GM21360 (cell line): ENCODE results near the gene MTA3.
"Not testable (repeated sequence)": the region's sequence is repeated elsewhere in the genome, so short reads cannot be mapped to it uniquely, and the experiment has no call there.

Experiments
- ATAC-seq: cut with Tn5 transposase; IDR thresholded peaks from one replicate; pipeline ENCODE4 v1.9.1; 2021; ENCODE audit warnings: mild to moderate bottlenecking, moderate library complexity; ENCODE audit not compliant: unreplicated experiment

The MTA3 gene

GRCh38 chr2:42725657-42726056, 157.2 kb downstream of the MTA3 start:
- no peak for ATAC-seq

GRCh38 chr2:42726680-42727079, 158.2 kb downstream of the MTA3 start:
- no peak for ATAC-seq

- not testable (repeated sequence) for ATAC-seq
Observed at GRCh38 chr2:42731316-42731715, 162.9 kb downstream of the MTA3 start.

GRCh38 chr2:42733852-42734251, 165.4 kb downstream of the MTA3 start:
- no peak for ATAC-seq

- ATAC-seq, result no peak
Observed at GRCh38 chr2:42736598-42737322, 168.3 kb downstream of the MTA3 start.

GRCh38 chr2:42741140-42741539, 172.7 kb downstream of the MTA3 start:
- no peak for ATAC-seq

- ATAC-seq, result no peak
Observed at GRCh38 chr2:42742740-42743658, 174.6 kb downstream of the MTA3 start.

- no peak for ATAC-seq
Observed at GRCh38 chr2:42743659-42743990, 175.2 kb downstream of the MTA3 start.

GRCh38 chr2:42744545-42745082, 176.2 kb downstream of the MTA3 start:
- no peak for ATAC-seq

- no peak for ATAC-seq
Observed at GRCh38 chr2:42747422-42747821, 179.0 kb downstream of the MTA3 start.

GRCh38 chr2:42748840-42749239, 180.4 kb downstream of the MTA3 start:
- ATAC-seq, result no peak

GRCh38 chr2:42752314-42752713, 183.9 kb downstream of the MTA3 start:
- peak; percentile 50 for ATAC-seq

GRCh38 chr2:42752816-42753813, 184.7 kb downstream of the MTA3 start:
- ATAC-seq, result no peak

GRCh38 chr2:42754021-42754775, 185.8 kb downstream of the MTA3 start:
- peak; percentile 49 for ATAC-seq

GRCh38 chr2:42754776-42755140, 186.3 kb downstream of the MTA3 start:
- ATAC-seq, result no peak

GRCh38 chr2:42755191-42755880, 186.9 kb downstream of the MTA3 start:
- ATAC-seq, result no peak

GRCh38 chr2:42756150-42756775, 187.8 kb downstream of the MTA3 start:
- no peak for ATAC-seq

- no peak for ATAC-seq
Observed at GRCh38 chr2:42756966-42757513, 188.6 kb downstream of the MTA3 start.
